HEK293 (cell line): ENCODE measurements around the gene CDKAL1.

Experiments used
- CTCF ChIA-PET: fragments of 350-600 bp; formaldehyde crosslinking; extraction: SDS; loops from one replicate; lab custom pipeline; 2021; ENCODE audit warnings: antibody characterized with exemption; lab: Yijun Ruan, JAX
- POLR2A ChIA-PET: fragments of 300-600 bp; formaldehyde crosslinking; extraction: SDS; loops from one replicate; lab custom pipeline; 2020; ENCODE audit warnings: antibody characterized with exemption, inconsistent platforms; lab: Yijun Ruan, JAX
- H3K27ac ChIP-seq: fragments of 200-500 bp; sonication (Bioruptor generic); 2 replicates; pipeline ENCODE4 v1.5.1; 2014; ENCODE audit warnings: low read depth, low read length, control low read depth, inconsistent platforms; ENCODE audit errors: extremely low read depth
- H3K36me3 ChIP-seq, 2 experiments: fragments of 200-500 bp in 1 of 2; sonication (Bioruptor generic) in 1 of 2; 1 replicate in 1 of 2; 2 replicates in 1 of 2; pipeline ENCODE4 v1.5.1; 2014 to 2017; ENCODE audit warnings: inconsistent platforms in 2 of 2, low read length in 2 of 2; ENCODE audit not compliant: control insufficient read depth in 2 of 2, insufficient read depth in 1 of 2
- H3K4me1 ChIP-seq: fragments of 200-500 bp; sonication (Bioruptor generic); 2 replicates; pipeline ENCODE4 v1.5.1; 2014; ENCODE audit warnings: mild to moderate bottlenecking, low read length, inconsistent platforms; ENCODE audit not compliant: control insufficient read depth, insufficient read depth
- H3K4me3 ChIP-seq: 2 replicates; pipeline ENCODE4 v1.5.1; 2011; ENCODE audit warnings: low read depth, mild to moderate bottlenecking, control low read depth, low read length, moderate library complexity
- H3K9me3 ChIP-seq: fragments of 200-500 bp; sonication (Bioruptor generic); 2 replicates; pipeline ENCODE4 v1.5.1; 2014; ENCODE audit warnings: low read depth, low read length, inconsistent platforms; ENCODE audit not compliant: control insufficient read depth, insufficient read depth
- BCL11A ChIP-seq: fragments of 450-650 bp; formaldehyde crosslinking; IDR thresholded peaks from 2 replicates; pipeline ENCODE4 v1.5.1; 2016; ENCODE audit warnings: low read depth, missing biosample characterization, missing genetic modification characterization
- FEZF1 ChIP-seq: fragments of 450-650 bp; formaldehyde crosslinking; IDR thresholded peaks from 2 replicates; pipeline ENCODE4 v1.5.1; 2016; ENCODE audit warnings: missing biosample characterization, missing genetic modification characterization
- MZF1 ChIP-seq: fragments of 450-650 bp; formaldehyde crosslinking; IDR thresholded peaks from 2 replicates; pipeline ENCODE4 v1.5.1; 2017; ENCODE audit warnings: missing biosample characterization, missing genetic modification characterization, borderline replicate concordance
- PRDM1 ChIP-seq: fragments of 450-650 bp; formaldehyde crosslinking; IDR thresholded peaks from 2 replicates; pipeline ENCODE4; 2016; ENCODE audit warnings: missing biosample characterization, missing genetic modification characterization
- RBAK ChIP-seq: fragments of 450-650 bp; formaldehyde crosslinking; IDR thresholded peaks from 2 replicates; pipeline ENCODE4 v1.5.1; 2016; ENCODE audit warnings: missing biosample characterization, missing genetic modification characterization
- ZBTB21 ChIP-seq: fragments of 450-650 bp; formaldehyde crosslinking; IDR thresholded peaks from 2 replicates; pipeline ENCODE4 v1.5.1; 2017; ENCODE audit warnings: missing biosample characterization, missing genetic modification characterization
- ZBTB7A ChIP-seq: fragments of 450-650 bp; formaldehyde crosslinking; IDR thresholded peaks from 2 replicates; pipeline ENCODE4 v1.5.1; 2016; ENCODE audit warnings: low read depth, missing biosample characterization, missing genetic modification characterization
- ZFP3 ChIP-seq: fragments of 450-650 bp; formaldehyde crosslinking; IDR thresholded peaks from 2 replicates; pipeline ENCODE4 v1.5.1; 2016; ENCODE audit warnings: low read depth, missing biosample characterization, missing genetic modification characterization
- ZNF114 ChIP-seq: fragments of 450-650 bp; formaldehyde crosslinking; IDR thresholded peaks from 2 replicates; pipeline ENCODE4 v1.5.0; 2017; ENCODE audit warnings: missing biosample characterization, missing genetic modification characterization
- ZNF514 ChIP-seq: fragments of 450-650 bp; formaldehyde crosslinking; IDR thresholded peaks from 2 replicates; pipeline ENCODE4 v1.5.1; 2016; ENCODE audit warnings: missing biosample characterization, missing genetic modification characterization
- TF ChIP-seq, protein P1 (sequence below): fragments of 450-650 bp; IDR thresholded peaks from 2 replicates; pipeline ENCODE4 v1.5.1; 2018; ENCODE audit warnings: missing biosample characterization, mild to moderate bottlenecking, missing genetic modification characterization
- TF ChIP-seq, protein P2 (sequence below): fragments of 450-650 bp; formaldehyde crosslinking; conservative IDR thresholded peaks from 2 replicates; pipeline ENCODE4 v1.5.1; 2016; ENCODE audit warnings: low read depth, missing biosample characterization, missing genetic modification characterization
- TF ChIP-seq, protein P3 (sequence below): fragments of 450-650 bp; formaldehyde crosslinking; IDR thresholded peaks from 2 replicates; pipeline ENCODE4 v1.5.1; 2016; ENCODE audit warnings: missing biosample characterization, missing genetic modification characterization
- TF ChIP-seq, protein P4 (sequence below): fragments of 450-650 bp; formaldehyde crosslinking; IDR thresholded peaks from 2 replicates; pipeline ENCODE4 v1.5.1; 2016; ENCODE audit warnings: missing biosample characterization, missing genetic modification characterization, low read depth
- TF ChIP-seq, protein P5 (sequence below): fragments of 450-650 bp; formaldehyde crosslinking; IDR thresholded peaks from 2 replicates; pipeline ENCODE4 v1.5.1; 2016; ENCODE audit warnings: missing biosample characterization, missing genetic modification characterization
- TF ChIP-seq, protein P6 (sequence below): fragments of 450-650 bp; formaldehyde crosslinking; IDR thresholded peaks from 2 replicates; pipeline ENCODE4 v1.5.1; 2016; ENCODE audit warnings: missing biosample characterization, missing genetic modification characterization, borderline replicate concordance
- TF ChIP-seq, protein P7 (sequence below): fragments of 450-650 bp; formaldehyde crosslinking; IDR thresholded peaks from 2 replicates; pipeline ENCODE4; 2016; ENCODE audit warnings: missing biosample characterization, missing genetic modification characterization

CDKAL1 gene

DNA sequence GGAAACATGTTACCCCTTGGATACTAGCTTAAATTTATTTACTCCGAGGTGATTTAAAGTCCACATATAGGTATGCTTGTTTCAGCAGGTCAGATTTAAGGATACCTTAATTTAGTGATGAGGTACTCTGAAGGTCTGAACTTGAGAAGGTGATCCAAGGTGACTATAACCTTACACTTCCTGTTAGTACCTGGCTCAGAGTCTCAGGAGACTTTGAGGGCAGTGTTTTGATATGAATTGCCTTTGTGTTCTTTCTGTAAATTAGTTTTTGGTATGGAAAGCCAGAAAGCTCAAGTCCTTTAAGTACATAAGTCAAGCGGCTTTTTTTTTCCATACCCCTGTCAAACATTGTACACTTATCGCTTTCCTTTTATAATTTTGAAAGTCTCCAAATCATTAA lies 489.0 kb downstream of the CDKAL1 start:
- TF ChIP-seq, protein P1, sequence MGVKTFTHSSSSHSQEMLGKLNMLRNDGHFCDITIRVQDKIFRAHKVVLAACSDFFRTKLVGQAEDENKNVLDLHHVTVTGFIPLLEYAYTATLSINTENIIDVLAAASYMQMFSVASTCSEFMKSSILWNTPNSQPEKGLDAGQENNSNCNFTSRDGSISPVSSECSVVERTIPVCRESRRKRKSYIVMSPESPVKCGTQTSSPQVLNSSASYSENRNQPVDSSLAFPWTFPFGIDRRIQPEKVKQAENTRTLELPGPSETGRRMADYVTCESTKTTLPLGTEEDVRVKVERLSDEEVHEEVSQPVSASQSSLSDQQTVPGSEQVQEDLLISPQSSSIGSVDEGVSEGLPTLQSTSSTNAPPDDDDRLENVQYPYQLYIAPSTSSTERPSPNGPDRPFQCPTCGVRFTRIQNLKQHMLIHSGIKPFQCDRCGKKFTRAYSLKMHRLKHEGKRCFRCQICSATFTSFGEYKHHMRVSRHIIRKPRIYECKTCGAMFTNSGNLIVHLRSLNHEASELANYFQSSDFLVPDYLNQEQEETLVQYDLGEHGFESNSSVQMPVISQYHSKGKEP (tag by site-specific recombination) = no peak
- no peak for TF ChIP-seq ZBTB21
- Histone ChIP-seq H3K4me1 (no peaks in the 10 kb centered on the region), H3K9me3 (no peaks in the 10 kb centered on the region), H3K36me3 (no peaks in the 10 kb centered on the region), H3K4me3 (no peak overlapping the region), H3K27ac (no peak overlapping the region)
- ChIA-PET CTCF (no interaction called here), POLR2A (interaction anchor here (0.7 kb wide), 2 partner anchors 102 to 213 kb away, joined by 3 read pairs; no protein-coding TSS in a partner anchor)

DNA sequence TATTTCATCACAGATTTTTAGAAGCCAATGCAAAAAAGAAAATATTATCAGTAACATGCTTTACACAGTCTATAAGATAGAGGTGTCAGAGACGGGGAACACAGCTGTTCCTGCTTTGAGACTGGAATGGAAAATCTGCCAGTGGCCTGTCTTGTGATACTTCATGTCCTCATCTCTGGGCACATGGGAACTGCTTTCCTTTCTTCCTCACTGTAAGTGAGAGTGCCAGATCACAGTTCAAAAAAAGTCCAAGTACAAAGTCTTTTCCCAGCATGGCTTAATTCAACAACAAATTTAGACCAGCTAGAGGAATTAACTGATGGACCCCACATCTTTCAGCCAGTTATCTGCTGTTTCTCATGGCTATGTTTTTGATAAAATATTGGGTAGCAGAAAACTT lies 490.4 kb downstream of the CDKAL1 start:
- Histone ChIP-seq H3K36me3 (no peaks in the 10 kb centered on the region), H3K4me3 (no peak overlapping the region), H3K9me3 (no peaks in the 10 kb centered on the region), H3K27ac (no peak overlapping the region), H3K4me1 (no peaks in the 10 kb centered on the region)
- ChIA-PET POLR2A (no interaction called here), CTCF (no interaction called here)
- TF ChIP-seq ZNF514 (tag by site-specific recombination) (no peak), ZNF114 (tag by site-specific recombination) (no peak), ZBTB7A (no peak), RBAK (no peak), MZF1 (tag by site-specific recombination) (no peak), ZFP3 (tag by site-specific recombination) (no peak), BCL11A (tag by site-specific recombination) (no peak), FEZF1 (no peak), PRDM1 (no peak)
- TF ChIP-seq, protein P2, sequence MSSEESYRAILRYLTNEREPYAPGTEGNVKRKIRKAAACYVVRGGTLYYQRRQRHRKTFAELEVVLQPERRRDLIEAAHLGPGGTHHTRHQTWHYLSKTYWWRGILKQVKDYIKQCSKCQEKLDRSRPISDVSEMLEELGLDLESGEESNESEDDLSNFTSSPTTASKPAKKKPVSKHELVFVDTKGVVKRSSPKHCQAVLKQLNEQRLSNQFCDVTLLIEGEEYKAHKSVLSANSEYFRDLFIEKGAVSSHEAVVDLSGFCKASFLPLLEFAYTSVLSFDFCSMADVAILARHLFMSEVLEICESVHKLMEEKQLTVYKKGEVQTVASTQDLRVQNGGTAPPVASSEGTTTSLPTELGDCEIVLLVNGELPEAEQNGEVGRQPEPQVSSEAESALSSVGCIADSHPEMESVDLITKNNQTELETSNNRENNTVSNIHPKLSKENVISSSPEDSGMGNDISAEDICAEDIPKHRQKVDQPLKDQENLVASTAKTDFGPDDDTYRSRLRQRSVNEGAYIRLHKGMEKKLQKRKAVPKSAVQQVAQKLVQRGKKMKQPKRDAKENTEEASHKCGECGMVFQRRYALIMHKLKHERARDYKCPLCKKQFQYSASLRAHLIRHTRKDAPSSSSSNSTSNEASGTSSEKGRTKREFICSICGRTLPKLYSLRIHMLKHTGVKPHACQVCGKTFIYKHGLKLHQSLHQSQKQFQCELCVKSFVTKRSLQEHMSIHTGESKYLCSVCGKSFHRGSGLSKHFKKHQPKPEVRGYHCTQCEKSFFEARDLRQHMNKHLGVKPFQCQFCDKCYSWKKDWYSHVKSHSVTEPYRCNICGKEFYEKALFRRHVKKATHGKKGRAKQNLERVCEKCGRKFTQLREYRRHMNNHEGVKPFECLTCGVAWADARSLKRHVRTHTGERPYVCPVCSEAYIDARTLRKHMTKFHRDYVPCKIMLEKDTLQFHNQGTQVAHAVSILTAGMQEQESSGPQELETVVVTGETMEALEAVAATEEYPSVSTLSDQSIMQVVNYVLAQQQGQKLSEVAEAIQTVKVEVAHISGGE (tag by site-specific recombination) = no peak
- TF ChIP-seq, protein P3, sequence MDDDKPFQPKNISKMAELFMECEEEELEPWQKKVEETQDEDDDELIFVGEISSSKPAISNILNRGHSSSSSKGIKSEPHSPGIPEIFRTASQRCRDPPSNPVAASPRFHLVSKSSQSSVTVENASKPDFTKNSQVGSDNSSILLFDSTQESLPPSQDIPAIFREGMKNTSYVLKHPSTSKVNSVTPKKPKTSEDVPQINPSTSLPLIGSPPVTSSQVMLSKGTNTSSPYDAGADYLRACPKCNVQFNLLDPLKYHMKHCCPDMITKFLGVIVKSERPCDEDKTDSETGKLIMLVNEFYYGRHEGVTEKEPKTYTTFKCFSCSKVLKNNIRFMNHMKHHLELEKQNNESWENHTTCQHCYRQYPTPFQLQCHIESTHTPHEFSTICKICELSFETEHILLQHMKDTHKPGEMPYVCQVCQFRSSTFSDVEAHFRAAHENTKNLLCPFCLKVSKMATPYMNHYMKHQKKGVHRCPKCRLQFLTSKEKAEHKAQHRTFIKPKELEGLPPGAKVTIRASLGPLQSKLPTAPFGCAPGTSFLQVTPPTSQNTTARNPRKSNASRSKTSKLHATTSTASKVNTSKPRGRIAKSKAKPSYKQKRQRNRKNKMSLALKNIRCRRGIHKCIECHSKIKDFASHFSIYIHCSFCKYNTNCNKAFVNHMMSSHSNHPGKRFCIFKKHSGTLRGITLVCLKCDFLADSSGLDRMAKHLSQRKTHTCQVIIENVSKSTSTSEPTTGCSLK = no peak
- TF ChIP-seq, protein P4, sequence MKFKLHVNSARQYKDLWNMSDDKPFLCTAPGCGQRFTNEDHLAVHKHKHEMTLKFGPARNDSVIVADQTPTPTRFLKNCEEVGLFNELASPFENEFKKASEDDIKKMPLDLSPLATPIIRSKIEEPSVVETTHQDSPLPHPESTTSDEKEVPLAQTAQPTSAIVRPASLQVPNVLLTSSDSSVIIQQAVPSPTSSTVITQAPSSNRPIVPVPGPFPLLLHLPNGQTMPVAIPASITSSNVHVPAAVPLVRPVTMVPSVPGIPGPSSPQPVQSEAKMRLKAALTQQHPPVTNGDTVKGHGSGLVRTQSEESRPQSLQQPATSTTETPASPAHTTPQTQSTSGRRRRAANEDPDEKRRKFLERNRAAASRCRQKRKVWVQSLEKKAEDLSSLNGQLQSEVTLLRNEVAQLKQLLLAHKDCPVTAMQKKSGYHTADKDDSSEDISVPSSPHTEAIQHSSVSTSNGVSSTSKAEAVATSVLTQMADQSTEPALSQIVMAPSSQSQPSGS (tag by site-specific recombination) = no peak
- TF ChIP-seq, protein P5, sequence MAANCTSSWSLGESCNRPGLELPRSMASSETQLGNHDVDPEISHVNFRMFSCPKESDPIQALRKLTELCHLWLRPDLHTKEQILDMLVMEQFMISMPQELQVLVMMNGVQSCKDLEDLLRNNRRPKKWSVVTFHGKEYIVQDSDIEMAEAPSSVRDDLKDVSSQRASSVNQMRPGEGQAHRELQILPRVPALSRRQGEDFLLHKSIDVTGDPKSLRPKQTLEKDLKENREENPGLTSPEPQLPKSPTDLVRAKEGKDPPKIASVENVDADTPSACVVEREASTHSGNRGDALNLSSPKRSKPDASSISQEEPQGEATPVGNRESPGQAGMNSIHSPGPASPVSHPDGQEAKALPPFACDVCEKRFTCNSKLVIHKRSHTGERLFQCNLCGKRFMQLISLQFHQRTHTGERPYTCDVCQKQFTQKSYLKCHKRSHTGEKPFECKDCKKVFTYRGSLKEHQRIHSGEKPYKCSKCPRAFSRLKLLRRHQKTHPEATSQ = no peak
- TF ChIP-seq, protein P6, sequence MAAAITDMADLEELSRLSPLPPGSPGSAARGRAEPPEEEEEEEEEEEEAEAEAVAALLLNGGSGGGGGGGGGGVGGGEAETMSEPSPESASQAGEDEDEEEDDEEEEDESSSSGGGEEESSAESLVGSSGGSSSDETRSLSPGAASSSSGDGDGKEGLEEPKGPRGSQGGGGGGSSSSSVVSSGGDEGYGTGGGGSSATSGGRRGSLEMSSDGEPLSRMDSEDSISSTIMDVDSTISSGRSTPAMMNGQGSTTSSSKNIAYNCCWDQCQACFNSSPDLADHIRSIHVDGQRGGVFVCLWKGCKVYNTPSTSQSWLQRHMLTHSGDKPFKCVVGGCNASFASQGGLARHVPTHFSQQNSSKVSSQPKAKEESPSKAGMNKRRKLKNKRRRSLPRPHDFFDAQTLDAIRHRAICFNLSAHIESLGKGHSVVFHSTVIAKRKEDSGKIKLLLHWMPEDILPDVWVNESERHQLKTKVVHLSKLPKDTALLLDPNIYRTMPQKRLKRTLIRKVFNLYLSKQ (tag by site-specific recombination) = no peak
- TF ChIP-seq, protein P7, sequence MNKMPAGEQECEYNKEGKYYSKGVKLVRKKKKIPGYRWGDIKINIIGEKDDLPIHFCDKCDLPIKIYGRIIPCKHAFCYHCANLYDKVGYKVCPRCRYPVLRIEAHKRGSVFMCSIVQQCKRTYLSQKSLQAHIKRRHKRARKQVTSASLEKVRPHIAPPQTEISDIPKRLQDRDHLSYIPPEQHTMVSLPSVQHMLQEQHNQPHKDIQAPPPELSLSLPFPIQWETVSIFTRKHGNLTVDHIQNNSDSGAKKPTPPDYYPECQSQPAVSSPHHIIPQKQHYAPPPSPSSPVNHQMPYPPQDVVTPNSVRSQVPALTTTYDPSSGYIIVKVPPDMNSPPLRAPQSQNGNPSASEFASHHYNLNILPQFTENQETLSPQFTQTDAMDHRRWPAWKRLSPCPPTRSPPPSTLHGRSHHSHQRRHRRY (tag by site-specific recombination) = no peak
